ENCODE results near the gene WDR5B. TPM values are rescaled to one million over a fixed set of nuclear protein-coding genes. Genes with fewer than 3 reads are reported as not detected.

WDR5B gene

DNA sequence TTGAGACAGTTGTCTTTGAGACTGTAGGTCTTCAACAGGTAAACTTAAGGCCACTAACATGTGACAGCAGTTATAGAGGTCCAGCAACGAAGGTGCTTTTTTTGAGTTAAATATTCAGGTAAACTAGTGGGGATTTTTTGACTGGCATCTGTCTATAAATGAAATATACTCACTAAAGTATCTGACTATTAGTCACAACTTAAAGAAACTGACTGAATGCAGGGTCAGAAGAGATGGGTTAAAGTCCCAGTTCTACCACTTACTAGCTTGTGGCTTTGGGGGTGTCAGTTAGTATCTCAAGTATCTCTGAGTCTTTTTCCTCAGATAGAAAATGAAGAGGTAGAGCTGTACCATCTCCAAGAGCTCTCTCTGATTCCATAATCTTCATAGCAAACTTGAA lies 50.8 kb downstream of the WDR5B start:
- no peak overlapping the region for H2AFZ ChIP-seq (ENCODE audit: low read depth, low read length)
- H3K14ac ChIP-seq (ENCODE audit: low read length in 2 of 2), result no peak overlapping the region
- H3K27me3 ChIP-seq (ENCODE audit: control insufficient read depth in 1 of 2, insufficient read depth in 1 of 2, low read length in 2 of 2), result no peaks in the 10 kb centered on the region
- H3K36me3 ChIP-seq (ENCODE audit: control insufficient read depth in 1 of 2, insufficient read depth in 2 of 2, low read depth in 1 of 2, low read length in 2 of 2), result peaks cover 5 to 71% of the 10 kb centered on the region in 2 experiments
- no peak overlapping the region for H3K4me2 ChIP-seq (ENCODE audit: low read length, poor library complexity, severe bottlenecking)
- no peak overlapping the region for H2AK5ac ChIP-seq (ENCODE audit: low read length, severe bottlenecking)
- no peak overlapping the region for H3K4me3 ChIP-seq (ENCODE audit: insufficient read depth in 1 of 2, low read depth in 1 of 2, low read length in 2 of 2)
- peaks cover 8% of the 10 kb centered on the region for H3K79me1 ChIP-seq (replicated peaks; ENCODE audit: low read length, poor library complexity, severe bottlenecking)
- no peak overlapping the region for H4K91ac ChIP-seq (ENCODE audit: low read length)
- no peak overlapping the region for H2BK120ac ChIP-seq (ENCODE audit: low read depth, low read length)
- no peak overlapping the region for H2BK15ac ChIP-seq (ENCODE audit: low read depth, poor library complexity, severe bottlenecking)
- DNase-seq, result no peak
- H3K9ac ChIP-seq (ENCODE audit: low read length), result peak overlapping the region; percentile 50
- H3K18ac ChIP-seq (ENCODE audit: low read depth in 1 of 2, low read length in 2 of 2), result no peak overlapping the region
- H3K4me1 ChIP-seq (ENCODE audit: control insufficient read depth, insufficient read depth, low read depth, low read length), result no peaks in the 10 kb centered on the region
- no peak overlapping the region for H3K4ac ChIP-seq (ENCODE audit: low read depth in 1 of 2, low read length in 2 of 2)
- no peak overlapping the region for H2BK12ac ChIP-seq (ENCODE audit: low read length in 2 of 2)
- no peak overlapping the region for H3K27ac ChIP-seq (ENCODE audit: low read length, poor library complexity, severe bottlenecking)
- no peak overlapping the region for H2BK5ac ChIP-seq (ENCODE audit: low read depth, low read length, poor library complexity, severe bottlenecking)
- H3K23ac ChIP-seq (ENCODE audit: low read length in 2 of 2), result no peak overlapping the region
- no CpG with 5 or more reads among the region's 1 CpG for WGBS
- no peaks in the 10 kb centered on the region for H3K9me3 ChIP-seq (ENCODE audit: control insufficient read depth, low read length)
- H4K8ac ChIP-seq (ENCODE audit: low read length), result no peak overlapping the region

- H3K79me1 ChIP-seq (replicated peaks; ENCODE audit: low read length, poor library complexity, severe bottlenecking), result peaks cover 4% of the 10 kb centered on the region
- H2BK15ac ChIP-seq (ENCODE audit: low read depth, poor library complexity, severe bottlenecking), result no peak overlapping the region
- H3K9me3 ChIP-seq (ENCODE audit: control insufficient read depth, low read length), result no peaks in the 10 kb centered on the region
- no peak overlapping the region for H3K18ac ChIP-seq (ENCODE audit: low read depth in 1 of 2, low read length in 2 of 2)
- H2BK5ac ChIP-seq (ENCODE audit: low read depth, low read length, poor library complexity, severe bottlenecking), result no peak overlapping the region
- no peak overlapping the region for H3K4ac ChIP-seq (ENCODE audit: low read depth in 1 of 2, low read length in 2 of 2)
- H3K27me3 ChIP-seq (ENCODE audit: control insufficient read depth in 1 of 2, insufficient read depth in 1 of 2, low read length in 2 of 2), result no peaks in the 10 kb centered on the region
- no peak overlapping the region for H4K91ac ChIP-seq (ENCODE audit: low read length)
- no peaks in the 10 kb centered on the region for H3K4me1 ChIP-seq (ENCODE audit: control insufficient read depth, insufficient read depth, low read depth, low read length)
- DNase-seq, result no peak
- no peak overlapping the region for H2BK120ac ChIP-seq (ENCODE audit: low read depth, low read length)
- H3K23ac ChIP-seq (ENCODE audit: low read length in 2 of 2), result no peak overlapping the region
- 23% methylated on average over 1 of the region's 2 CpGs for WGBS
- H3K9ac ChIP-seq (ENCODE audit: low read length), result no peak overlapping the region
- no peak overlapping the region for H3K4me2 ChIP-seq (ENCODE audit: low read length, poor library complexity, severe bottlenecking)
- no peak overlapping the region for H2BK12ac ChIP-seq (ENCODE audit: low read length in 2 of 2)
- no peak overlapping the region for H4K8ac ChIP-seq (ENCODE audit: low read length)
- peaks cover 5 to 68% of the 10 kb centered on the region in 2 experiments for H3K36me3 ChIP-seq (ENCODE audit: control insufficient read depth in 1 of 2, insufficient read depth in 2 of 2, low read depth in 1 of 2, low read length in 2 of 2)
- no peak overlapping the region for H3K27ac ChIP-seq (ENCODE audit: low read length, poor library complexity, severe bottlenecking)
- no peak overlapping the region for H2AFZ ChIP-seq (ENCODE audit: low read depth, low read length)
- no peak overlapping the region for H2AK5ac ChIP-seq (ENCODE audit: low read length, severe bottlenecking)
- no peak overlapping the region for H3K4me3 ChIP-seq (ENCODE audit: insufficient read depth in 1 of 2, low read depth in 1 of 2, low read length in 2 of 2)
- no peak overlapping the region for H3K14ac ChIP-seq (ENCODE audit: low read length in 2 of 2)
These were observed 51.4 kb downstream of the WDR5B start for GRCh38 chr3:122364490-122364889.

Small RNA genes within 50 kb of the gene (small RNA-seq; reads per million reads assigned to genes)
- not detected for gene AC083798.1 (ENCODE audit: low read depth)
